Activated CD8-positive, alpha-beta memory T cell treated with anti-CD3 and anti-CD28 coated beads for 1 hour (primary cell): ENCODE measurements around the gene CNTNAP2.

ENCODE experiments used
- DNase-seq, 2 donors: peaks; one replicate each; pipeline ENCODE4 v3.0.0-alpha.2; 2020; ENCODE audit warnings: low read depth in 1 of 2; ENCODE audit errors: extremely low read depth in 1 of 2

CNTNAP2 gene

GRCh38 chr7:146661435-146661834, 544.8 kb downstream of the CNTNAP2 start:
- no peak for DNase-seq

DNA sequence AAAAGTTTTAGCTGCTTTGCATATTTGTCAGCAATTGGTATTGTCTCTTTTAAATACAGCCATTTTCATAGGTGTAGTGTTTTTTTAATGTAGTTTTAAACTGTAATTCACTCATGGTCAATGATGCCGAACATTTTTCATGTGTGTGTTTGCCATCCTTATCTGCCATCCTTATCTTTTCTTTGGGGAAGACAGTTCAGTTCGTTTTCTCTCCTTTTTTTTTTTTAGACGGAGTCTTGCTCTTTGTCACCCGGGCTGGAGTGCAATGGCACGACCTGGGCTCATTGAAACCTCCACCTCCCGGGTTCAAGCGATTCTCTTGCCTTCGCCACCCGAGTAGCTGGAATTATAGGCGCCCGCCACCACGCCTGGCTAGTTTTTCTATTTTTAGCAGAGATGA, 545.3 kb downstream of the CNTNAP2 start:
- DNase-seq, result no peak

GRCh38 chr7:146665023-146665422, 548.4 kb downstream of the CNTNAP2 start:
- DNase-seq, result no peak

- DNase-seq, result no peak
Observed at GRCh38 chr7:146670532-146670931, 553.9 kb downstream of the CNTNAP2 start.

GRCh38 chr7:146681487-146681886, 564.9 kb downstream of the CNTNAP2 start:
- no peak for DNase-seq

- DNase-seq, result no peak
Observed at GRCh38 chr7:146683439-146683838, 566.8 kb downstream of the CNTNAP2 start.

DNA sequence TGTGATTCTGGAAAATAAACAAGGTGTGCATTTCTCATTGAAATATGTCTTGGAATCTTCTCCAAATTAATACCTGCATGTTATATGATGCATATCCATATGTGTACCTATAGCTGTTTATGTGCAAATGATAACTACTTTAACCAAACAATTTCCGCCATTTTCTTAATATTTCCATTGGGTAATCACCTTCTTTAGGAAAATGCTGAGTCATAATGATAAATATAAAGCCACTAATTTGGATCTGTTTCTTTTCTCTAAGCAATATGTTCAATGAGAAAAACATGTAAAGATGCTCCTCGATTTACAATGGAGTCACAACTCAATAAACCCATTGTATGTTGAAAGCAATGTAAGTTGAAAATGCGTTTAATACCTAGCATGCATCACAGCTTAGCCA, 574.4 kb downstream of the CNTNAP2 start:
- no peak for DNase-seq

- DNase-seq, result no peak
Observed at GRCh38 chr7:146698995-146699610, 582.5 kb downstream of the CNTNAP2 start.

DNA sequence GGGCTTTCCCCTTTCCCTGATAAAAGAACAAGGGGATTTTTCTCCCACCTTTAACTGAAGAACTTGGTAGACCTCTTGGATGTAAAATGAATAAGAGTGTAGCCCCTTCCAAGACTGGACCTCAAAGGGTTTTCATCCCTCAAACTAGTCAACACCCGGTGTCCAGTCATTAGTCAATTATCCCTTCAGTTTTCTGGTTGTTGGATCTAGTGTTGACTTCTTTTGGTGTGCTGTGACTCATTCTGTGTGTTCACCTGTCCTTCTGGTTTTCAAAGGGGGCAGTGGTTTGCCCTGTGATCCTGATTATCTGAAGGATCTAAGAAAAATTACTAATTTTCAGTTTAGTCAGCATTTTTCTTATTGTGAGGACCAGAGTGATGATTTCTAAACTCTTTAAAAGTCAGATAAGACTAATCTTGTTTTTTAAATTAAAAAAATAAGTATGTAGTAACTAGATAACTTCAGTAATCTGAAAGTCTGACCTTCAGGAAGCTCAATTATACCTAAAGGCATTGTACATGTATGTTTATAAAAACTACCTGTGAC, 583.5 kb downstream of the CNTNAP2 start:
- DNase-seq, result no peak

- no peak for DNase-seq
Observed at GRCh38 chr7:146701166-146701565, 584.6 kb downstream of the CNTNAP2 start.

DNA sequence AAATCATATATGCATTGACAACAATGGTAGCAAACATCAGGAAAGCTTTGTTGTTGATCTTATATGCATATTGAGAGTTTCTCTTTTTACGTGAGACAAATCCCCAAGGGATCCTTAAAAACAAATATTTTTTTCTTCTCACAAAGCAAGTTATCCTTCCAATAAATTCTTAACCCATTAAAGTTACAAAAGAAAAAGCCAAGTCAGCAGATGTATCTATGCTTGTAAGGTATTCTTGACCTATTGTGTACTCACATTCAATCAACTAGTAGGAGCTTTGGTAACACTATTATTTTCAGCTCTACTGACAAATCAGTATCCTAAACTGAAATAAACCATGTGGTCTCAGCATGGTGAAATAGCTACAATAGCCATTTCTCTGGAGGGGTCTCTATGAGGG, 586.3 kb downstream of the CNTNAP2 start:
- DNase-seq, result no peak

DNA sequence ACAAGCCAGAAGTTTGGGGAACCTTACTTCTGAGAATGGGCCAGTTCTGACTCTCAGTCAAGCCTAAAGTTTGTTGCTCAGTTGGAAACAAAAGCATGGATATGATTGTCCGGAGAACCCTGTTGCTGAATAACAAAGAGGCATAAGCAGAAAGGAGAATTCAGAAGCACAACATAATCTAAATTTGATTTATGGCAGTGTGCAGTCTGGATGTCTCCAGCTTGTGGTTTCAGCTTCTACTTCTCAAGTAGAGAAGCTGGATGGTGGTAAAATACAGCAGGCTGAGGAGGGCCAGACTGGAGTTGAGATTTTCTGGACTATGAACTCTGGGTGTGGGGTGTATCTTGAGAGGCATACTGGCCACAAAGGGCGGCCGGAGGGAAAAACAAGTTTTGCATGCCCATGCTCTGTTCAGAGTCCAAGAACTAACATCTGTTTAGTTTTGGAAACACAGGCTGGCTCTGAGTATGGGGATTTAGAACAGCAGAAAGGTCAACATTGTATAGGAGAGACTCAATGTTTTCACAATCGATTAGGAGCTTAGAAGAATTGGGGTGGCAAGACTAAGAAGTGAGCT, 592.9 kb downstream of the CNTNAP2 start:
- no peak for DNase-seq

GRCh38 chr7:146713205-146713604, 596.6 kb downstream of the CNTNAP2 start:
- DNase-seq, result no peak

DNA sequence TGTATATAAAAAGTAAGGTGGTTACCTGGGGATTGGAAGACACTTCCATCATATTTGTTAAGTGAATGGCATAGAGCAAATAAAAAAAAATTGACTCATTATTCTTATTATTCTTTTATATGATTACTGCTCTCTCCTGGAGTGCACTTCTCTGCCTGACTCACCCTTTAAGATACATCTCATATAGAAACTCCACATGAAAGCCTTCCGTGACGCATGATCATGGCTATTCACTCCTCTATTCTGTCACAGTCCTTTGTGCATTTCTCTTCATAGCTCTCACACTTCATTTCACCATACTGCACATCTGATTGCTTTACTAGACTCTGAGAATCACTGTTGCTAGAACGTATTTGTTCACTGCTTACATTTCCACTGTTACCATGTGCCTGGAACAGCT, 597.3 kb downstream of the CNTNAP2 start:
- no peak for DNase-seq

- DNase-seq, result no peak
Observed at GRCh38 chr7:146720195-146720594, 603.6 kb downstream of the CNTNAP2 start.

- no peak for DNase-seq
Observed at GRCh38 chr7:146722986-146723385, 606.4 kb downstream of the CNTNAP2 start.

DNA sequence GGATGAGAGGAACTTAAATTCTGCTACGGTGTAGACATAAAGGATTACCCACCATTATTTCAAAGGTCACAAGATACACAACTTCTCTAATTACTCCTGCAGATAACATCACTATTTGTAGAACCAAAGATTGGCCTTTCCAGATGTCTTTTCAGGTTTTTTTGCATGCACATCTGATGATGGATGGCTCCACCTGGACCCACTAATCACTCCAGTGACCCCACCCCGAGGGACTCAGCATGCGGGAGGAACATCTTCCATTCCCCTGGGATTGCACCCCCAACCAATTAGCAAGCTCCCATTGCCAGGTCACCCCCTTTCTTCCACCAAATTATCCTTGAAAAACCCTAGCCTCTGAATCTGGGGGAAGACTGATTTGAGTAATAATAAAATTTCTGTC, 608.9 kb downstream of the CNTNAP2 start:
- DNase-seq, result no peak

DNA sequence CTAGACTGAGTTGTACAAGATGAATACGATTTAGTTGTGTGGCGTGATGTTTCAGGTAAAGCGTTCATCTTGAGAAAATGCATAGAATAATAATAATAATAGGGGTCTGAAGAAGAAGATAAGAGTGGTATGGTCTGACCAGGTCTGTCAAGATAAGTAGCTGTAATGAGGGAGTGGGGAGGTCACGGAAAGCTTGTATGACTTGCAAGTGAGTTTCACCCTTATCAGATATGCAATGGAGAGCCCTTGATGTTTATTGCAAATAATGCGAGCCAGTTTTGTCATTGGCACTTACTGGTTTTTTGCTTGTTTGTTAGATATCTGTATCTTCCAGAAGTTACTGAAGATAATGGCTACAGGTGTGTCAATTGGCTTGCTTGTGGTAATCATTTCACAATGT, 611.5 kb downstream of the CNTNAP2 start:
- no peak for DNase-seq

DNA sequence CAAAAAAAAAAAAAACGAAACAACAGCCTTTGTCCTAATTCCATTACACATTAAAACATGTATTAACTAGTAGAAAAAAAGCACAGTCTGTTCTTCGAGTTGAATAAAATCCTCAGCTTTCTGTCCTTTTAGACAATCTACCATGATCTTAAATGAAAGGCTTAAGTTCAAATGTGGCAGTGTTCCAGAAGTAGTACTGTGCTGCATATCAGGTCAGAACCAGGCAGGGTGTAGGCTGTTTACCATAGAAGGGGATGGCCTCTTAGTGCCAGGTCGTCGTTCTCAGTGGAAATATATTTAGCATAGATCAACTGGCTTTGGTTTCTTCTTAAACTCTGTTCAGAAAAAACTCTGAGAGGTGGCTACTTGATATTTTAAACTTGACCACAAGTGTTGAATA, 612.0 kb downstream of the CNTNAP2 start:
- no peak for DNase-seq

GRCh38 chr7:146731185-146731584, 614.6 kb downstream of the CNTNAP2 start:
- DNase-seq, result no peak

GRCh38 chr7:146735992-146736391, 619.4 kb downstream of the CNTNAP2 start:
- no peak for DNase-seq

DNA sequence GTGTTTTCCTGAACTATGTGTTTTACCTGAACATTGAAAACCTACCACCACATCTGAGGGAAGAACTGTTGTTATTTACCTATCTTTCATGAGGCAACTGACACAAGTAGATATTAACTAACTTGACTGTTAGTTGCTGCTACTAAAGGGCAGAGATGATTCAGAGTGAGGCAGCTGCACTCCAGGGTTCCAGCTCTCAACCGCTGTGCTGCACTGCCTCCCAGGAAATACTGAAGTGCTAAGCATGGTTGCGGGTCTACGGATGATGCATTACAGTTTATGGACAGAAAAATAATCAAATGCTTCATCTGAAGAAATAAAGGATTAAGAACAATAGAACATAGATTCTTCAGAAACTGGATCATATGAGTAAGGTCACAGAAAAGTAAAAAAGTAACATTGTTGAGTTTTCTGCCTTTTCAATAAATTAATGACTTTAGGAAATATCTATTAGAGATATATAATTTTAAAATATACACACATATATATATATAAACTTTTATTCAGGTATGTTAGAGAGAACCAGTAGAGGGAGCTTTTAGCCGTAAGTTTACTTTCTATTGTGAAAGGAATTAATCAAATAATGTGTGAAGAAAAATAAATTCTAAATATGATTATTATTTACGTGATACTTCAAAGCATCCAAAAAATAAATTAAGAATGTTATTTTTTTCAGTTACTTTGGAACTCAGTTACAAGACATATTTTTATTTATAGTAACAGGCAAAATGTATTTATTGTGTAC, 620.0 kb downstream of the CNTNAP2 start:
- no peak for DNase-seq
